HG03442 (cell line): ENCODE measurements around the gene SAP25.
A peak's percentile ranks its signal among the peaks of the same experiment; 100 is the strongest.

Experiments used
- ATAC-seq: cut with Tn5 transposase; IDR thresholded peaks from one replicate; pipeline ENCODE4 v1.9.1; 2021; ENCODE audit warnings: mild to moderate bottlenecking, moderate library complexity; ENCODE audit not compliant: unreplicated experiment

Gene SAP25

DNA sequence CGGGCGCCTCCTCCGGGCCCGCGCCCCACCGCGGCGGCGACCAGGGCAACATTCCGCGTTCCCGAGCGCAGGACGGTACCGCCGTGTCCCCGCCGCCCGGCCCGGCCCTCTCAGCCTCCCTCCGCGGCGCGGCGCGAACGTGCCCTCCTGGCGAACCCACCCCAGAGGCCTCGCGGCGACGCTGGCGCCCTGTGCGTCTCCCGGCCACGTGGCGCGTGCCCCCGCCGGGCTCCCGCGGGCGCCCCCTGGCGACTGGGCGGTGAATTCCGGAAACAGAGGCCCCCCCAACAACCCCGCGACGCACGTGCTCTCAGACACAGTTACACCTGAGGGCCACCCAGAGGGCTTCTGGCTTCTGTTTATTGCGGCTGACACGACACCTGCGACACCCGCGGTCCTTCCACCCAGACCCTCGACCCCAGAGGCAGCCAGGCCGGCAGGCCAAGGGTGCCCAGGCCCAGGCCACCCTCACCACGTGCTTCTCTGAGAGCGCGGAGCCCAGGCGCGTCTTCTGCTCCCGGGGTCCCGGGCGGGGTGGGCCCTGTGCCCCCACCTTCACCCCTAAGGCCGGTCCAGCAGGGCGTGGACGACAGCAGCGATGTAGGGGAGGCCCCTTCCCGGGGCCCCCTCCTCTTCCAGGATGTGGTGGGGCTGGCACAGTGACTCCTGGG lies at the start of gene SAP25:
SAP25 (minus strand) TSS at position 210 of the 671 bp plus-strand sequence; CDS start at position 52, 158 bp downstream.
- no peak for ATAC-seq

- ATAC-seq: no peak
These were observed 47.9 kb upstream of the SAP25 start for GRCh38 chr7:100621554-100621953.

- no peak for ATAC-seq
These were observed 47.1 kb upstream of the SAP25 start for GRCh38 chr7:100620804-100621203.

DNA sequence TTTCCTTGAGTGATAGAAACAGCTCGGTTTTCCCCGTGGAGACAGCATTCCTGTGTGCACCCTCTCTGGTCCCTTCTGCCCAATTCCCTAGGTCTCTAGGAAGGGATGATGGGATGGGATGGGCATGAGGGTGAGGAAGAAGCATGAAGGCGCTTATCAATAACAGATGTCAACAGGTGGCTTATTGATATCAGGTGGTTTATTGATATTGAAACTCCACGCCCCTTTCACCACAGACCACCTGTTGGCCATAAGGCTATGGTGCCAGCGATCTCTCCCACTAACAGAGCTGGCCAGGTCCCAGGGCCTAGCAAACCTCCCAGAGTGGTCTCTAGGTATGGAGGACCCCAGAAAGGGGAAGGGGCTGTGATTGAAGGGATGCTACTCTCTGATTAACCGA lies 46.5 kb upstream of the SAP25 start:
- ATAC-seq: no peak

- no peak for ATAC-seq
These were observed 40.7 kb upstream of the SAP25 start for GRCh38 chr7:100614308-100614861.

DNA sequence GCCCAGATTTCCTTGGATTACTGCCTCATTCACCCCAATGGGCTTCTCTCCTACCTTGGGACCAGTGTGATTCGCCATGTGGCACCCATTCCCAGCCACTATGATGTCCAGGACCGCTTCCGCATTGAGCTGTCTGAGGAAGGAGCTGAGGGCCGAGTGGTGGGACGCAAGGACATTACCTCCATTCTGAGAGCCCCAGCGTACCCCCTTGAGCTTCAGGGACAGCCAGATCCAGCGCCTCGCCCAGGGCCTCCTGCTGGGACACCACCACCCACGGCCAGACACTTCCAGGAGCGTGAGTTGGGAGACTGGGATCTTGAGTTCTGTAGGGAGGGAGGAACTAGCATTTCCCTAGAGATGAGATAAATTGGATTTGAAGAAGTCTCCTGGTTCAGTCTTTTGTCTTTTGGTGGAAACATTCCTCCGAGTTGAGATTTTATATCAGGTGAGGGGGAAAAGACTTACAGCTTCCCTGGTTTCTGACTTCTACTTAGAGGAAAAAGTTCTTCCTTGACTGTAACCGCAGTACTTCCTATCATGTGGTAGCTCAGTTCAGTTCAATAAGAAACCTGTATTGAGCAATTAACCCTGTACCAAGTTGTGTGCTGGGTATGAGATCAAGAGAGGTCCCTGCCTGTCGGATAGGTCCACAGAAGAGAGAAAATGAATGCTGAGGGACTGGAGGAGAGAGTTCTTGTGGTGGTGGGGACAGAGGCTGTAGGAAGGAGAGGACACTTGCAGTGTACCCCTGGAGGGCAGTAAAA lies 39.9 kb upstream of the SAP25 start:
- ATAC-seq: no peak

- no peak for ATAC-seq
These were observed 39.2 kb upstream of the SAP25 start for GRCh38 chr7:100612730-100613390.

DNA sequence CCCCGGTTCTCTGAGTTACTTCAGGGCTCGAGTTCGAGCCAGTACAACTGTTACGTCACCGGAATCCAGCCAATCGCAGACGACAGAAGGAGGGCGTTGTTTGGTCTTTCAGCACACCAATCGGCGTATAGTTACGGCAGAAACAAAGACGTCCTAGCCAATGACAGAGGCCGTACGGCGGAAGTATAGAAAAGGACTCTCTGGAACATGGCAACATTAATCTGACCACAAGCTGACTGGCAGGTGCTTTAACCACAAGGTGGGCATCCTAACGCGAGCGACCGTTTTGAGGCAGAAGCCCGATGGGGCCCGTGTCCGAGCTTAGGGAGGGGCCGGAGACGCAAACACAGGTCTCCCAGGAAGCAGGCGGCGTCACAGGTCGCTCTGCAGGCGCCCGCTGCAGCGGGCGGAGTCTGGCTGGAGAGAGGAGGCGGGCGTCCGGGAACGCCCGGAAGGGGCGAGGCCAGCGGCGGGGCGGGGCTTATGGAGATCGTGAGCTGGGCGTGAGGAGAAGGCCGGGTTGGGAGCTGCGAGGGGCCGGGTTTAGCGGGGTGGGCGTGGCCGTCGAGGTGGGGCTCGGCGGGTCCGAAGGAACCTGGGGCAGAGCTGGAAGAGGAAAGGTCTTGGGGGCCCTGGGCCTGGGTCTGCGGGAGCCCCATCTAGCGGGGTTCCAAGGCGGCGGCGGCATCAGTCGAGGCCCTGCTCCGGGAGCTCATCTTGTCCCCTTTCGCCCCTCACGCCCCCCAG lies 38.5 kb upstream of the SAP25 start, which contains the start of gene MOSPD3:
MOSPD3 (plus strand) TSS at position 558 of the 747 bp plus-strand sequence. CDS start 252 bp downstream, outside the sequence.
- ATAC-seq: peak; percentile 90

- no peak for ATAC-seq
These were observed 36.3 kb upstream of the SAP25 start for GRCh38 chr7:100609958-100610357.

GRCh38 chr7:100607111-100607510 lies 33.4 kb upstream of the SAP25 start:
- ATAC-seq: no peak

DNA sequence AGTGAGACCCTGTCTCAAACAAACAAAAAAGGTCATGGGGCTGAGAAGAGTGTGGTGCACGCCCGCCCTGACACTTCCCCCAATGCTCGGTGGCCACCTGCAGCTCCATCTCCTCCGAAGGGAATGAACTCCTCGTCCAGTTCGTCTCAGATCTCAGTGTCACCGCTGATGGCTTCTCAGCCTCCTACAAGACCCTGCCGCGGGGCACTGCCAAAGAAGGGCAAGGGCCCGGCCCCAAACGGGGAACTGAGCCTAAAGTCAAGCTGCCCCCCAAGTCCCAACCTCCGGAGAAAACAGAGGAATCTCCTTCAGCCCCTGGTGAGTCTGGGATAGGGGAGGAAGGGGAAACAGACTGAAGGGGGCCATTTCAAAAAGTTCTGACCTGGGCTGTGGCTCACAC lies 32.6 kb upstream of the SAP25 start:
- ATAC-seq: no peak

GRCh38 chr7:100604976-100605911 lies 31.5 kb upstream of the SAP25 start:
- ATAC-seq: no peak

DNA sequence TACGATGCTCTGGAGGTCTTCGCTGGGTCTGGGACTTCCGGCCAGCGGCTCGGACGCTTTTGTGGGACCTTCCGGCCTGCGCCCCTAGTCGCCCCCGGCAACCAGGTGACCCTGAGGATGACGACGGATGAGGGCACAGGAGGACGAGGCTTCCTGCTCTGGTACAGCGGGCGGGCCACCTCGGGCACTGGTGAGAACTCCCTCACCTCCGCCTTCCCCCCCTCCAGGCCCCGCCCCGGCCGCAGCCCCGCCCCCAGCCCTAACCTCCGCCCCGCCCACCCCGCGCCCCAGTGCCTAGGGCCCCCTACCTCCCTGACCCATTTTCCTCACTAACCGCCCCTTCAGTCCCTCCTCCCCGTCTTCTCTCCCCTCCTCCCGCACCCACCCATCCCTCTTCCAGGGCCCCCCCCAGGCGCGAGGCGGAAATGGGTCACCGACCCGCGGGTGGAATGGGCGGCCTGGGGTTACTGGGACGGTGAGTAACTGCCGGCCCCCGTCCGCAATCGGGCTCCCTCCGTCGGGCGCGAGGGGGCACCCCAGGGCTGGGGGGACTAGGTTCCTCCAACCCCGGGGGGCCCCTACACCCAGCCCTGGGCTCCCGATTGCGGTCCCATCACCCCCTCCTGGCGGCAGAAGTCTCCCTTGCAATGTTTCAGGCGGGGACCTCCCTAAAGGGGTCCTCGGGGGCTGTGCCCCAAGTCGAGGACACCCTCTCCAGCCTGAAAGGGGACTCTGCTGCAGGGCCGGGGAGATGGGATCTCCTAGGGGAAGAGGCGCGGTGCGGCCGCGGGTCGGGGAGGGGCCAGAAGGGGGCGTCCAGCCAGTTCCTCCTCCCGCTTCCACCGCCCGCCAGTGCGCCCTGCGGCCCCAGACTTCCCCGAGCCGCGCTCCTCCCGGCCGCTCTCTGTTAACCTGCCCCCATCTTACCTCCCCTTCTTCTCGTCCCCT lies 30.6 kb upstream of the SAP25 start:
- peak; percentile 44 for ATAC-seq

DNA sequence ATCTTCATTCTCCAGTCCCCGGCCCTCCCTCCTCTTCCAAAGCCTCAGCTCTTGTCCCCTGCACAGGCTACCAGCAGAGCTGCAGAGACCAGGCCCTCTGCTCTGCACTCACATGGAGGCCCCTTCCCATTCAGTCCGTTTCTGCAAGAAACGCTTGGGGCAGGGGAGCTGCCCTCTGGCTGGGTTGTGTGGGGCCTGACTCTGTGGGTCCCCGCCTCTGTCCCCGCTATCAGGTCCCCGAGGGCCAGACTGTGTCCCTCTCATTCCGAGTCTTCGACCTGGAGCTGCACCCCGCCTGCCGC lies 30.0 kb upstream of the SAP25 start:
- no peak for ATAC-seq

DNA sequence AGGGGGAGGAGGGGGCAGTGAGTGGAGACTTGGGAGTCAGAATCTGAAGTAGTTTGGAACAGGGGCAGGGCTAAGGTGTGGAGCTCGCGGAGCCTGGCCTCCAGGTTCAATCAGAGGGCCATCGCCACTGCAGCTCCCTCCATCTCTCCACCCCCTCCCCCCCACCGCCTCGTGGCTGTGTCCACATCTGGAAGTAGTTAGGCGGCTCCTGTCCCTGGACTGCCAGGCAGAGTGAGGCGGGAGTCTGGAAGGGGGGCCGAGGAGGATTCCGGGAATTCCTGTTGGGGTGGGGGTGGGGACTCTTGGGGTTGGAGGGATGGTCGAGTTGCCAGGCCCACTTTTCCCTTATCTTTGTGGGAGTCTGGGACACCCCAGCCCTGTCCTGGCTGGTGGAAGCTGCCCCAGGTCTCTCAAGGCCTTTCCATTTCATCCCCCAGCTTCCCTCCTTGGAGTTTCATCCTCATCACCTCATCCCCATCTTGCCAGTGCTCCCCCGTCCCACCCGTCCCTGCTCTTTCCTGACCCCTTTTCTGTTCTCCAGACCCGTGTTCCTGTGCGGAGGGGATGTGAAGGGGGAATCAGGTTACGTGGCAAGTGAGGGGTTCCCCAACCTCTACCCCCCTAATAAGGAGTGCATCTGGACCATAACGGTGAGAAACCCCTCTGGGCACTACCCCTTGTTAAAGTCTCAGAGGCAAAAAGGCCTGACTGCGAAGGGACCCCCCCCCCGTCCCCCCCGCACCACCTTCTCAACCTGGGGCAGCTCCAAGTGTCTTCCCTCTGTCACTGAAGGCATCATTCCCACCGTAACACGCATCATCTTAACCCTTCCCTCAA lies 29.4 kb upstream of the SAP25 start:
- no peak for ATAC-seq

GRCh38 chr7:100600730-100601038 lies 27.0 kb upstream of the SAP25 start:
- no peak for ATAC-seq

DNA sequence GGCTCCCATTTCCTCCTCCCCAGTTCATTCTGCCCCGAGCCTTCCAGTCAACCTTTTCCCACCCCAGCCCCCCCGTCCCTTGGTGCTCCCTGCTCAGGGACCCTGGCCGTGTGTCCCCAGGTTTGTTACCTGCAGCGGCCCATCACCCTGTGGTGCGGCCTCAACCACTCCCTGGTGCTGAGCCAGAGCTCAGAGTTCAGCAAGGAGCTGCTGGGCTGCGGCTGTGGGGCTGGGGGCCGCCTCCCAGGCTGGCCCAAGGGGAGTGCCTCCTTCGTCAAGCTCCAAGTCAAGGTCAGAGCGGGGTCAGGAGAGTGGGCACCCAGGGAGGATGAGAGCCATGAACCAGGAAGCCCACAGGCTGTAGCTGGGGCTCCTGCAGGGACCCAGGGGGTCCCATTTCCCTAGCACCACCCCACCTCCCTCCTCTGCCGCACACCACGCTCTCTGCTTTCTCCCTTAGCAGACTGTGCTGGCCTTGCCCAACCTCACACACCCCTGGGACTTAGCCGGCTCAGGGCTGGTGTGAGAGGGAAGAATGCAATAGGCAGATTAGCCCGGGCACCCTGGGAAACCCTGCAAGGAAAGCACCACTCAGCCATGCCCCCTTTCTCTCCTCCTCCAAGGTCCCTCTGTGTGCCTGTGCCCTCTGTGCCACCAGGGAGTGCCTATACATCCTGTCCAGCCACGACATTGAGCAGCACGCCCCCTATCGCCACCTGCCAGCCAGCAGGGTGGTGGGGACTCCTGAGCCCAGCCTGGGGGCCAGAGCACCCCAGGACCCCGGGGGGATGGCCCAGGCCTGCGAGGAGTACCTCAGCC lies 26.4 kb upstream of the SAP25 start:
- no peak for ATAC-seq
